Activated gamma-delta T cell treated with Interleukin-2 at 50 U/mL for 16 hours (primary cell): ENCODE measurements around the gene LRRC70.
"Not testable (repeated sequence)": the region's sequence is repeated elsewhere in the genome, so short reads cannot be mapped to it uniquely, and the experiment has no call there.

Experiments
- DNase-seq: peaks from one replicate; pipeline ENCODE4 v3.0.0-alpha.2; 2020

LRRC70 gene

DNA sequence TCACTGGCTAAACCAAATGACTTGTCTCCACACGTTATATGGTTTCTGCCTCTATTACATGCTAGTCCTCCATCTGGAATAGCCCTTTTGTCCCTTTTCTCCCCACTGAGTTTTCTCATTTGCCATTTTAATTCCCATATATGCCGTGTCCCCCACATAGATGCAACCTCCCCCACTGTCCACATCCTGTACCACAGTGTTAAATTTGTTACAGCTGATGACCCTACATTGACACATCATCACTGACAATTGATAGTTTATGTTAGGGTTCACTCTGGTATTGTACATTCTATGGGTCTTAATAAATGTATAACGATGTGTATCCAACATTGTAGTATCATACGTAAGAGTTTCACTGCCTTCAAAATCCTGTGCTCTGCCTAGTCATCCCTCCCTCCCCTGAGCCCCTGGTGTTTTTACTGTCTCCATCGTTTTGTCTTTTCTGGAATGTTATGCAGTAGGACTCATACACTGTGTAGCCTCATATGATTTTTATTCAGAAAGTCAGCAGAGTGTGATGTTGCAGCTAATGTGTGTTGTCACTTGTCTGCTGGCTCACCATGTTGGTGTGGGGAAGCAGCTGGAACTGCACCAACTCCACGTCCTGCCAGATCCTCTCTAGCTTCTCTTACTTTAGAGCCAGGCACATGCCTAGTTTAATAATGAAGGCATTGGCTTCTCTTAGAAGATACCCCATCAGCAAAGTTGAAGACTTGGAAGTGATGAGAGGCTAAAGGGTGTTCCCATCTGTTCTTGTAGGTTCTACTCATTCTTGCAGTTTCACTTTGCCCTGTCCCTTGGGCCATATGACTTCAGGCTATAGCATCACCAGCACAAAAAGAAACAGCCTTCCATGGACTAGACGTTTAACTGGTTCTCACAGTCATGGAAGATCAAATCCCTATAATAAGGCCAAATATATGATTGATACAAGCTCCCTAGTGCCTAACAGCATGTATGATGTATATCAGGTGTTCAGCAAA is 30.2 kb downstream of the LRRC70 start:
- no peak for DNase-seq

DNA sequence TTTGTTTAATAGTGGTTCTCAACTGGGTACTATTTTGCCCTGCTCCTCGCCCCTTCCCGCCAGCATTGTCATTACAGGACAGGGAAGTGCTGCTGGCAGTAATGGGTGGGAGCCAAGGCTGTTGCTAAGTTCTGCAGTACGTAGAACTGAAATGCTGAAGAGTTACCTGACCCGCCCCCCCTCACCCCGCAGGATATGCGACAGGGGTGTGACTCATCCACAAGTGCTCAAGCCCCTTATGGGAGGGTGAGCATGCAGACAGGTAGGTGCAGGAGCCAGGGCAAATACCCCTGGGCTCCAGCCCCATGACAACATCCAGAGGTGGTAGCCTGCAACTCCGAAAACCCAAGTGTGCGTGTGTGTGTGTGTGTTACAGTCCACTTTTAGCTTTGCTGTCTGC is 35.7 kb downstream of the LRRC70 start:
- DNase-seq, result no peak

DNA sequence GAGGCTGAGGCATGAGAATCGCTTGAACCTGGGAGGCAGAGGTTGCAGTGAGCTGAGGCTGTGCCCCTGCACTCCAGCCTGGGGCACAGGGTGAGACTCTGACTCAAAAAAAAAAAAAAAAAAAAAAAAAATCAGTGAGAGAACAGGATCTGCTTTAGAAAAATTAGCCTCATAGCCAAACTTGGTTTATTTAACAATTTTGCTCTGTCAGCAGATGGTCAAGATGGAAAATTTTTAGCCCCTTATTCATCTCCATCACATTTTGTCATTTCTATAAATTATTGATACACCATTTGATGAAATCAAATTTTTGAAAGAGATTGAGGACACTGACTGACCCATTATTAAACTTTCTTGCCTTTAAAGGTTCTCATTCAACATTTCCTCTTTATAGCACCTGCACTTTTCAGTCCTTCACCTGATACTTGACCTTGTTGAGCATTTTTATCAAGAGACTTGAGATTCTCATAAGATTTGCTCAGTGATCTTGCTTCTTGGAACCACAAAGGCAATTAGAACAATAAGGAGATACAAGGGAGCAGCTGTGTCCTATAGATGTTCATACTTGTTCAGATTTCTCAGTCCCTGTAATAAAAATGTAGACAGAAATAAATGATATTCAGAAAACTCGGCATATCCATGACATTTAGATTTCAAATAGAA is 38.1 kb downstream of the LRRC70 start:
- DNase-seq, result no peak

DNA sequence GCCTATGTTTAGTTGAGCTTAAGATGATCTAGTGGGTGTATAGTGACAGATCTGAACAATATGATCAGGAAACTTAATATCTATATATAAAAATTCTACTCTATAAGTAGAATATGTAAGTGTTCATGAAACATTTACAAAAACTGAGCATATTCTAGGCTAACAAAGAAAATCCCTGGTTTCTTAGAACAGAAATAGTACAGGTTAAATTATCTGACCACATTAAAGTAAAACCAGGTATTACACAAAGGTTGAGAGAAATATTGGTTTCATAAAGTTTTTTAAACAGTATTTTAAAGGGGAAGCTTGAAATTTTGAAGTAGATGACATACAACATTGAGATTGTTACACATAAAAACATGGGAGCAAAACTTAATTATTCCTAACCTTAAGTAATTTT is 39.3 kb downstream of the LRRC70 start:
- no peak for DNase-seq

DNA sequence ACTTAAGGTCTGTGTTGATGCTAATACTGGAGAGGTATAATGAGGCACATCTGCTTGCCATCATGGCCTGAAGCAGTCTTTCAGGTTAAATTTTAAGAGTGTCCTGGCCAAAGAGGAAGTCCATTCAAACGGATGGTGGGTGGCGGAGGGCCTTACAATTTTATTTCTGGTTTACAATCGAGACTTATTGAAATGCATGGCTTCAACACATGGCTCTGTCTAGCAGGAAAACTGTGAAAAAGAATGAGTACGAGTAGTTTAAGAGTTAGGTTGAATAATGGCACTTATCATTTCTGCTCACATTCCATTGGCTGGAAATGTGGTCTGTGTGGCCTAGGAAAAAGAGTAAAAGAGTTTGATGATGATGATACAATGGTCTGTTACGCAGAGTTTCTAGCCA is 42.1 kb downstream of the LRRC70 start:
- no peak for DNase-seq

DNA sequence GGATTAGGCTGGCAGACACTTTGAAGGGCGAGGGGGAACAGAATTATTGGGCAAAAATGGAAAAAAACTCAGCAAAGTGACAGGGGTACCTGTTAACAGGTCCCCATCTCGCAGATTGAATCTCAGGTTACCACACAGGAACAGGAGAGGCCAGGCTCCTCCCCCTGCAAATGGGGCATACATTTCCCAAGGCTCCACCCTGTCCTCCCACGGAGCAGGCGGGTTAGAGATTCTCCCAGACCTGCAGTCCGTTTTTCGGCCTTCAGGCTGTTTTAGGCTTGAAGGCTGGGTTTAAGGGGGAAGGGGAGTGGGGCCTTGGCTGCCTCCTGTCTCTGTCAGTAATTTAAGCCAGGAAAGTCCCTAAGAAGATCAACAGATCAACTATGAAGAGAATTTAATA is 42.7 kb downstream of the LRRC70 start:
- DNase-seq, result no peak

DNA sequence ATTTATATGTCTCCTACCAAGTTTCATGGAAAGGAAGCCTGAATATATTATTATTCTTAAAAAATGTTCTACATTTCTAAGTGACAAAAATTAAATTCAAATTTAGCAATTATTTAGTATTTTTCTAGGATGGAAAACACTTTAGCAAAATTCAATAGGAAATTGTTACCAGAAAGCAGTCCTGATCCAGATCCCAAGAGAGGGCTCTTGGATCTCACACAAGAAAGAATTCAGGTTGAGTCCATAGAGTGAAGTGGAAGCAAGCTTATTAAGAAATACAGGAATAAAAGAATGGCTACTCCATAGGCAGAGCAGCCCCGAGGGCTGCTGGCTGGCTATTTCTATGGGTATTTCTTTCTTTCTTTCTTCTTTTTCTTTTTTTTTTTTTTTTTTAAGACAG is 44.7 kb downstream of the LRRC70 start:
- no peak for DNase-seq

DNA sequence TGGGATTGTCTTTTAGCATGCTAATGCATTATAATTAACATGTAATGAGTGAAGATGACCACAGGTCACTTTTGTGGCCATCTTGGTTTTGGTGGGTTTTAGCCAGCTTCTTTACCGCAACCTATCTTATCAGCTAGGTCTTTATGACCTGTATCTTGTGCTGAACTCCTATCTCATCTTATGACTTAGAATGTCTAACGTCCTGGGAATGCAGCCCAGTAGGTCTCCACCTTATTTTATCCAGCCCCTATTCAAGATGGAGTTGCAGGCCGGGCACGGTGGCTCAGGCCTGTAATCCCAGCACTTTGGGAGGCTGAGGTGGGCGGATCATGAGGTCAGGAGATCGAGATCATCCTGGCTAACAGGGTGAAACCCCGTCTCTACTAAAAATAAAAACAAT is 45.8 kb downstream of the LRRC70 start:
- not testable (repeated sequence) for DNase-seq

DNA sequence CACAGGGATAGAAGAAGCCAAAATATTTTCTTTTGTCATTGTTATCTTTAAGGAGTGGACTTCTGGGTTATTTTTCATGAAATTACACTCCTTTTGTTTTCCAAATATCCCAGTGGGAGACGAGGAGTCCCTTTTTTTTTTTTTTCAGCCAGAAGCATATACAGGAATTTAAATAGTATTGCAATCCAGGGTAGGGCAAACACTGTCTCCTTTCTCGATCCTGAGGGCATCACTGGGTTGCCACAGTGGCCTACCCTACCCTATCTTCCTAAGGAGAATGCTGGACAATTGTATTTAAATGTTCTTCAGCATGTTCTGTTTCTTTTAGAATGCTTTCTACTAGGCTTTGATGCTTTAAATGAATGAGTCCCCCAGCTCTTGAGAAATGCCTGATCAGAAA is 47.9 kb downstream of the LRRC70 start:
- no peak for DNase-seq

DNA sequence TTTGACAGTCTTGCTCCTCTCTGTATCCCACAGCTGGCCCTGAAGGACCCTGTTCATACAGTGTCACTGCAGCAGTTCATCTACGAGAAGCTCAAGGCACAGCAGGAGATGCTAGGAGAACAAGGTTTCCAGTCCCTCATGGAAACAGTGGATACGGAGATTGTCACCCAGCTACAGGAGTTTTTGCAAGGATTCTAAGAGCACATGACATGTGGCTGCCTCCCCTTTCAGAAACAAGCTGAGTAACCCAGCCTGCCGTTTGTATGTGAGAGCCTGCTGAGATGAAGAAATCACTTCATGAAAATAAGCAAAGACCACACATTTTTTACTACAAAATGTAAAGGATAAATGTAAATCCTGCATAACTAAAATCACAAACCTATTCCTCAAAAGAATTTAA is 48.5 kb downstream of the LRRC70 start:
- DNase-seq, result no peak

DNA sequence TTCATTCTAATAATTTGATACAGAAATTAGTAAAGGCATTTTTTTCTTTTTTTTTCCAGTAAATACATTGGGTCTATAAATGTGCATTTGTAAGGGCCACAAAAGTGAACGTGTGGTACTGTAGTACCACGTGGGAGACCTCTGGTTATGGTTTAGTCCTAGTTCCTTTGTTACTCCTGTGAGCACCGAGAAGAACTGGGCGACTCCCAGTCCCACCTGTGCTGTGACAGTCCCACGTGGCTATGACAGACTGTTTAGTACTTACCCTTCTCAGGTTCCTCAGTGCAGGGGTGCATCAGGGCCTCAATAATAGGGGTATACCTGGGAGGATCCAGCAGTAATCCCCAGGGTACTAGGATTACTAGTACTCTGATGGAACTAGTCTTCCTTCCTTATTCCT is 49.3 kb downstream of the LRRC70 start:
- no peak for DNase-seq
